Ascending aorta (tissue), 2 donors: ENCODE results near the gene WNT8B. TPM values are rescaled to one million over a fixed set of nuclear protein-coding genes. Genes with fewer than 3 reads are reported as not detected.

Experiments
- DNase-seq, 2 donors: peaks; one replicate each; pipeline ENCODE4 v3.0.0-alpha.2; 2019; ENCODE audit warnings: low spot score in 2 of 2
- H3K27ac ChIP-seq, 2 donors: fragments of 200-600 bp; sonication (generic); one replicate each; pipeline ENCODE4 v1.5.1; 2016 to 2017; ENCODE audit warnings: mild to moderate bottlenecking in 1 of 2
- H3K27me3 ChIP-seq: fragments of 200-600 bp; sonication (generic); one replicate; pipeline ENCODE4 v1.5.1; 2017
- H3K36me3 ChIP-seq, 2 donors: fragments of 200-600 bp; sonication (generic); one replicate each; pipeline ENCODE4 v1.5.1; 2016
- H3K4me1 ChIP-seq, 2 donors: fragments of 200-600 bp; sonication (generic); one replicate each; pipeline ENCODE4 v1.5.1; 2016 to 2017; ENCODE audit warnings: mild to moderate bottlenecking in 1 of 2
- H3K4me3 ChIP-seq, 2 donors: fragments of 200-600 bp; sonication (generic); one replicate each; pipeline ENCODE4 v1.5.1; 2016 to 2017; ENCODE audit warnings: mild to moderate bottlenecking in 1 of 2
- H3K9me3 ChIP-seq, 2 donors: fragments of 200-600 bp; sonication (generic); one replicate each; pipeline ENCODE4 v1.5.1; 2016
- intact Hi-C: fragments of 100-400 bp; cut with DNase I; formaldehyde crosslinking; loops from one replicate; pipeline ENCODE4 v1.15.1; 2023
- total RNA-seq: library from RNA; depleted of rRNA; stranded (reverse); fragments of >200 nt; gene quantifications from one replicate; pipeline ENCODE4 v1.1.0, GENCODE V29; 2016
- TF ChIP-seq, protein P1 (sequence below), 3 experiments: fragments of 200-600 bp in 2 of 3; fragments of 450-650 bp in 1 of 3; sonication (generic) in 2 of 3; IDR thresholded peaks; one replicate each; pipeline ENCODE4 v1.5.1; 2016 to 2019; ENCODE audit warnings: antibody characterized with exemption in 3 of 3, mild to moderate bottlenecking in 1 of 3, moderate library complexity in 1 of 3

Gene WNT8B
- total RNA-seq, 1 donor from 2014 or later = not detected

DNA sequence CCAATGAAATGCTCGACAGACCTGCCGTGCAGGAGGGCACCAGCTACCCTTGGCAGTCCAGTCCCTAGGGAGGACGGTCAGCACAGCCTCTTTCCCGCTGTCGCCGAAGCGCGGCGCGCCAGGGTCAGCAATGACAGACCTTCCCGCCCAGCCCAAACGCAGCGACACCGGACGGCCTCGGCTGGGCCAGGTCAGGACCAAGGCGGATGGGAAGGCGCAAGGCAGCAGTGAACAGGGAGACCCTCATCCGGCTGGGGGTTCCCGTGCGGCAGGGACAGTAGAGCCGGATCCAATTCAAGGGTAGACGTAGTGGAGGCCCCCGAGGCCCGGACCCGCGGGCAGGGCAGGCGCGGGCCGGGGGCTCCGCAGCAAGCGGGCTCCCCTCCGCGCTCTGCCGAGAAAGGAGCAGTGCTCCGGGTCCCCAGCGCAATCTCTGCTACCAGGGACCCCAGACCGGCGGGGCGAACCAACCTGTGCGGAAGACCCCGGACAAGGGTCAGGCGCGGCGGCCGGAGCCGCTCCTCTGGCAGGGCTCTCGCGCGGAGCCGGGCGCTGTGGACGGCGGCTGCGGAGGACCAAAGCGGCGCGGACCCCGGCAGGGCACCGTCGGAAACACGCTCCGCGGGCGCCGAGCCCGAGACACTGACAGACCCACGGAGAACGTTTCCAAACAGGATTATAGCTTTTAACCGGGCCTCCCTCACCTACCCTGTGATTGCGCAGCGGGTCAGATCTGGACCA lies 56.7 kb downstream of the WNT8B start, which contains the start of gene SEC31B:
Gene SEC31B, minus strand, starts transcription at position 551 of the 741 bp plus-strand sequence. CDS start 2,909 bp downstream, outside the sequence.
- peaks cover 8 to 16% of the 10 kb centered on the region in 2 donors for H3K36me3 ChIP-seq
- DNase-seq = peak in 1 of 2 donors; percentile 67
- no peaks in the 10 kb centered on the region for H3K9me3 ChIP-seq
- H3K27me3 ChIP-seq = no peaks in the 10 kb centered on the region
- no peaks in the 10 kb centered on the region for H3K4me1 ChIP-seq
- intact Hi-C loops = loop anchor here (2.0 to 10.0 kb wide), 4 partner anchors 37 to 675 kb away; no protein-coding TSS in a partner anchor
- peak within 1 kb of the TSS in 1 of 2 donors; percentile 13 for H3K27ac ChIP-seq
- H3K4me3 ChIP-seq = peak within 1 kb of the TSS; percentile 48 to 73
- TF ChIP-seq, protein P1, sequence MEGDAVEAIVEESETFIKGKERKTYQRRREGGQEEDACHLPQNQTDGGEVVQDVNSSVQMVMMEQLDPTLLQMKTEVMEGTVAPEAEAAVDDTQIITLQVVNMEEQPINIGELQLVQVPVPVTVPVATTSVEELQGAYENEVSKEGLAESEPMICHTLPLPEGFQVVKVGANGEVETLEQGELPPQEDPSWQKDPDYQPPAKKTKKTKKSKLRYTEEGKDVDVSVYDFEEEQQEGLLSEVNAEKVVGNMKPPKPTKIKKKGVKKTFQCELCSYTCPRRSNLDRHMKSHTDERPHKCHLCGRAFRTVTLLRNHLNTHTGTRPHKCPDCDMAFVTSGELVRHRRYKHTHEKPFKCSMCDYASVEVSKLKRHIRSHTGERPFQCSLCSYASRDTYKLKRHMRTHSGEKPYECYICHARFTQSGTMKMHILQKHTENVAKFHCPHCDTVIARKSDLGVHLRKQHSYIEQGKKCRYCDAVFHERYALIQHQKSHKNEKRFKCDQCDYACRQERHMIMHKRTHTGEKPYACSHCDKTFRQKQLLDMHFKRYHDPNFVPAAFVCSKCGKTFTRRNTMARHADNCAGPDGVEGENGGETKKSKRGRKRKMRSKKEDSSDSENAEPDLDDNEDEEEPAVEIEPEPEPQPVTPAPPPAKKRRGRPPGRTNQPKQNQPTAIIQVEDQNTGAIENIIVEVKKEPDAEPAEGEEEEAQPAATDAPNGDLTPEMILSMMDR (IDR thresholded peaks at IDR 0.05) = no peak

DNA sequence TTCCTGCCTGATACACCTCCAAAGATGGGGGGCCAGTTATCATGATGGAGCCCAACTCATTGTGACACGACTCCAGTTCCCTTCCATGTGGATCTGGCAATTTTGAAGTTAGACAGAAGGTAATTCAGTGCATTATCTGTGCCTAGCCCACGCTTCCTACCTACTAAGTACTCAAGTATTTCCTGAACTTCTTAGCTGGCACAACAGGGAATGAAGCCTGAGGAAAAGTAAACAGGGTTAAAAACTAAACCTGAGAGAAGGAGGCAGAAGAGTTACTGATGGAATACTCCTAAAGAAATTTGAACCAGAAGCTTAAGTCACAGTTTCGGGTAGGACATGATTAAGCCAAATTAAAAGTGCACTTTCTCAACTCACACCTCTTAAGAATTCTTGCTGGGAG lies 58.0 kb downstream of the WNT8B start:
- Histone ChIP-seq H3K4me1 (no peaks in the 10 kb centered on the region), H3K36me3 (peaks cover 16 to 29% of the 10 kb centered on the region in 2 donors), H3K4me3 (no peak overlapping the region), H3K27me3 (no peaks in the 10 kb centered on the region), H3K27ac (no peak overlapping the region), H3K9me3 (no peaks in the 10 kb centered on the region)
- DNase-seq = no peak
- TF ChIP-seq, protein P1 (IDR thresholded peaks at IDR 0.05) = no peak
- intact Hi-C loops = loop anchor here (10.0 kb wide), 1 partner anchor 676 kb away; no protein-coding TSS in a partner anchor

DNA sequence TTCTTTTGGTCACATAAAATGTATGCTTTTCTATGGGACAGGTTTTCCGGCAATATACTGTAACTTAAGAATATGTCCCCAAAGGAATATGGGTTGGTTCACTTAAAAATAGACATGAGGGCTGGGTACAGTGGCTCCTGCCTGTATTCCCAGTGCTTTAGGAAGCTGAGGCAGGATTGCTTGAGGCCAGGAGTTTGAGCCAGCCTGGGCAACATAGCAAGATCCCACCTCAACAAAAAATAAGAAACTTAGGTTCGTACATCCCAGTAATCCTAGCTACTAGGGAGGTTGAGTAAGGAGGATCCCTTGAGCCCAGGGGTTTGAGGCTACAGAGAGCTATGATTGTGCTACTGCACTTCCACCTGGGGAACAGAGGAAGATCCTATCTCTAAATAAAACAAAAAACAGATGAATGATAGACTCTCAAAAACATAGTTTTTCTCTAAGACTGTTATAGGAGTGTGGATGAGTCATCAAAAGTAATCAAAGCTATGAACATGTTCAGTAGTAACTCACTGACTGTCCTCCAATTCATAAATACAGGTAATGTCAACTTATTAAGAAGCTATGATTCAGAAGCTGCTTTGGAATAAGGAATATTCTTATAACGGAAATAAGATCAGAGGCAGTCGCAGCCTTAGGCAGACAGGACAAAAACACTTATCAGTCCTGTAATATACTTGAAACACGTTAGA lies 59.4 kb downstream of the WNT8B start:
- H3K4me1 ChIP-seq = no peaks in the 10 kb centered on the region
- no peak overlapping the region for H3K27ac ChIP-seq
- peaks cover 26 to 40% of the 10 kb centered on the region in 2 donors for H3K36me3 ChIP-seq
- TF ChIP-seq, protein P1 (IDR thresholded peaks at IDR 0.05) = no peak
- no peak overlapping the region for H3K4me3 ChIP-seq
- H3K9me3 ChIP-seq = no peaks in the 10 kb centered on the region
- intact Hi-C loops = loop anchor here (10.0 kb wide), 1 partner anchor 677 kb away; no protein-coding TSS in a partner anchor
- no peaks in the 10 kb centered on the region for H3K27me3 ChIP-seq
- DNase-seq = no peak

DNA sequence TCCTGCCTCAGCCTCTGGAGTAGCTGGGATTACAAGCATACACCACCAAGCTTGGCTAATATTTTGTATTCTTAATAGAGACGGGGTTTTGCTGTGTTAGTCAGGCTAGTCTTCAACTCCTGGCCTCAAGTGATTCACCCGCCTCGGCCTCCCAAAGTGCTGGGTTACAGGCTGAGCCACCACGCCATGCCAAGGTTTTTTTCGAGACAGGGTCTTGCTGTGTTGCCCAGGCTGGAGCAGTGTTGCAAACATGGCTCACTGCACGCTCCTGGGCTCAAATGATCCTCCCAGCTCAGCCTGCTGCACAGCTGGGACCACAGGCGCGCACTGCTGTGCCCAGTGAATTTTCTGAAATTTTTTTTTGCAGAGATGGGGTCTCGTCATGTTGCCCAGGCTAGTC lies 60.1 kb downstream of the WNT8B start:
- TF ChIP-seq, protein P1 (IDR thresholded peaks at IDR 0.05) = no peak
- no peaks in the 10 kb centered on the region for H3K27me3 ChIP-seq
- H3K9me3 ChIP-seq = no peaks in the 10 kb centered on the region
- peaks cover 26 to 40% of the 10 kb centered on the region in 2 donors for H3K36me3 ChIP-seq
- no peaks in the 10 kb centered on the region for H3K4me1 ChIP-seq
- intact Hi-C loops = loop anchor here (10.0 kb wide), 1 partner anchor 678 kb away; no protein-coding TSS in a partner anchor
- no peak overlapping the region for H3K27ac ChIP-seq
- DNase-seq = no peak
- H3K4me3 ChIP-seq = no peak overlapping the region

DNA sequence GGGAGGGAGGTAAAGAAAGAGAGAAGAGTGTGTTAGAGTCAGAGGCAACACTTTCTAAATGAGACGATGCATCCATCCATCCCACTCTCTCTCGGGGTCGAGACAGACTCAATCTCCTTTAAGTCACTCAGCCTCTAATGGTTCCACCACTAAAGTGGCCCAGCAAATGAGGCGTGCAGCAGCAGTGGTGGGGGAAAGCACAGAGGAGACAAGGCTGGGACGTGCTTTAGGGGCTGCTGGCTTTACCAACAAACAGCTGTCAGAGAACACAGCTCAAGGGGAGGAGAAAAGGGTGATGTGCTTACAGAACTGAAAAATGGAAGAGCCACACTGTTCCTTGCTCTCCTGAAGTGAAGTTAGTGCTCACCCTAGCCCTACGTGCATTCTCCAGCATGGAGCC lies 61.4 kb downstream of the WNT8B start:
- intact Hi-C loops = loop anchor here (10.0 kb wide), 1 partner anchor 679 kb away; no protein-coding TSS in a partner anchor
- TF ChIP-seq, protein P1 (IDR thresholded peaks at IDR 0.05) = no peak
- H3K36me3 ChIP-seq = peaks cover 26 to 40% of the 10 kb centered on the region in 2 donors
- no peaks in the 10 kb centered on the region for H3K27me3 ChIP-seq
- no peak for DNase-seq
- peaks cover 0 to 2% of the 10 kb centered on the region in 2 donors for H3K4me1 ChIP-seq
- H3K4me3 ChIP-seq = no peak overlapping the region
- H3K9me3 ChIP-seq = no peaks in the 10 kb centered on the region
- no peak overlapping the region for H3K27ac ChIP-seq
